HepG2 (cell line): ENCODE data around the gene JAZF1. TPM values are rescaled to one million over a fixed set of nuclear protein-coding genes. Genes with fewer than 3 reads are reported as not detected.
A peak's percentile ranks its signal among the peaks of the same experiment; 100 is the strongest.

ENCODE experiments used
- ATAC-seq: fragments of 200-7000 bp; cut with Tn5 transposase; 3 replicates; pipeline ENCODE4 v1.9.1; 2020; ENCODE audit warnings: mild to moderate bottlenecking, moderate library complexity
- BruUV-seq: library from RNA; stranded (reverse); fragments of 400-500 nt; replicated peaks from 2 replicates; lab custom pipeline; 2021; lab: Mats Ljungman, UMichigan
- CTCF ChIA-PET: fragments of 300-600 bp; formaldehyde crosslinking; extraction: SDS; loops from one replicate; lab custom pipeline; 2021; ENCODE audit warnings: low total read pairs, inconsistent platforms, low intra/inter-chr PET ratio; lab: Yijun Ruan, JAX
- POLR2A ChIA-PET: fragments of 350-600 bp; sonication (Branson Sonifier 250); formaldehyde crosslinking; loops from one replicate; lab custom pipeline; 2020; ENCODE audit warnings: antibody characterized with exemption, inconsistent platforms; lab: Yijun Ruan, JAX
- DNase-seq: peaks from one replicate; pipeline ENCODE4 v3.0.0-alpha.2; 2015; ENCODE audit warnings: low spot score
- FAIRE-seq: peaks from 3 replicates; lab custom pipeline; 2011; peaks lifted over from hg19 to GRCh38; lab: Jason Lieb, UNC
- H2AFZ ChIP-seq: one replicate; pipeline ENCODE4 v1.6.1; 2011; ENCODE audit warnings: low read length, inconsistent platforms
- H3K27ac ChIP-seq: fragments of 300-600 bp; 3 replicates; pipeline ENCODE4 v1.8.0; 2011; ENCODE audit warnings: mixed run types, mild to moderate bottlenecking, mixed read lengths, low read length, inconsistent platforms; ENCODE audit not compliant: insufficient read depth; ENCODE audit errors: extremely low read length
- H3K27me3 ChIP-seq, 2 experiments: fragments of 200-600 bp in 1 of 2; 2 replicates in 1 of 2; 3 replicates in 1 of 2; pipeline versions ENCODE4 v1.6.0 to v1.8.0; 2011; ENCODE audit warnings: low read length in 2 of 2, mild to moderate bottlenecking in 2 of 2, moderate library complexity in 2 of 2, inconsistent platforms in 1 of 2; ENCODE audit not compliant: insufficient read depth in 2 of 2, control insufficient read depth in 1 of 2
- H3K36me3 ChIP-seq, 2 experiments: fragments of 200-600 bp in 1 of 2; replicated peaks in 1 of 2; 2 replicates in 1 of 2; 3 replicates in 1 of 2; pipeline versions ENCODE4 v1.5.1 to v1.8.0; 2011; ENCODE audit warnings: low read length in 2 of 2, inconsistent platforms in 1 of 2; ENCODE audit not compliant: insufficient read depth in 2 of 2, control insufficient read depth in 1 of 2
- H3K4me1 ChIP-seq: 2 replicates; pipeline ENCODE4 v1.5.1; 2012; ENCODE audit warnings: low read length, inconsistent platforms; ENCODE audit not compliant: insufficient read depth
- H3K4me2 ChIP-seq: 2 replicates; pipeline ENCODE4 v1.6.0; 2011; ENCODE audit warnings: low read depth, low read length, inconsistent platforms
- H3K4me3 ChIP-seq, 3 experiments: fragments of 200-600 bp in 1 of 3; sonication (generic), shearing (Covaris generic) in 1 of 3; replicated peaks in 1 of 3; 2 replicates each; pipeline ENCODE4 v1.5.1; 2011 to 2016; ENCODE audit warnings: low read length in 3 of 3, inconsistent platforms in 2 of 3, low read depth in 2 of 3, mild to moderate bottlenecking in 2 of 3, control low read depth in 1 of 3, mixed read lengths in 1 of 3; ENCODE audit not compliant: insufficient read depth in 1 of 3
- H3K79me2 ChIP-seq: one replicate; pipeline ENCODE4 v1.6.1; 2011; ENCODE audit warnings: low read length, inconsistent platforms; ENCODE audit not compliant: insufficient read depth
- H3K9ac ChIP-seq: 2 replicates; pipeline ENCODE4 v1.6.0; 2011; ENCODE audit warnings: mild to moderate bottlenecking, low read depth, low read length, inconsistent platforms; ENCODE audit not compliant: insufficient read depth
- H3K9me3 ChIP-seq: 2 replicates; pipeline ENCODE4 v1.5.1; 2012; ENCODE audit warnings: mild to moderate bottlenecking, low read length
- H4K20me1 ChIP-seq: 2 replicates; pipeline ENCODE4 v1.6.0; 2011; ENCODE audit warnings: inconsistent platforms, mild to moderate bottlenecking, low read length, moderate library complexity; ENCODE audit not compliant: insufficient read depth
- BHLHE40 ChIP-seq: IDR thresholded peaks from 2 replicates; pipeline ENCODE4 v1.6.1; 2011; ENCODE audit warnings: low read length, improper control_type of control experiment
- CCAR2 ChIP-seq: fragments of 200-400 bp; formaldehyde crosslinking; optimal IDR thresholded peaks from 2 replicates; pipeline ENCODE3; 2018; ENCODE audit warnings: low read depth, mild to moderate bottlenecking, low read length, moderate library complexity
- FOSL2 ChIP-seq: sonication (generic); formaldehyde crosslinking; IDR thresholded peaks from 2 replicates; pipeline ENCODE4 v1.4.0; 2020; ENCODE audit warnings: missing genetic modification reagents
- KDM4B ChIP-seq: sonication (generic); formaldehyde crosslinking; IDR thresholded peaks from 2 replicates; pipeline ENCODE4 v1.4.0; 2020; ENCODE audit warnings: missing genetic modification reagents
- NR2F1 ChIP-seq, 2 experiments: fragments of 450-650 bp in 1 of 2; formaldehyde crosslinking in 1 of 2; IDR thresholded peaks; 2 replicates each; pipeline versions ENCODE4 v1.5.0 to v1.6.1; 2016 to 2020; ENCODE audit warnings: mild to moderate bottlenecking in 1 of 2, missing compliant biosample characterization in 1 of 2, missing genetic modification reagents in 1 of 2, moderate library complexity in 1 of 2
- RARA ChIP-seq: IDR thresholded peaks from 2 replicates; pipeline ENCODE4 v1.6.1; 2016; ENCODE audit warnings: missing genetic modification reagents, missing compliant biosample characterization
- REPIN1 ChIP-seq: sonication (generic); formaldehyde crosslinking; IDR thresholded peaks from 2 replicates; pipeline ENCODE4 v1.8.0; 2022; ENCODE audit warnings: missing genetic modification reagents, low read depth, mild to moderate bottlenecking, borderline replicate concordance
- RORA ChIP-seq: sonication (generic); formaldehyde crosslinking; IDR thresholded peaks from 2 replicates; pipeline ENCODE4 v1.5.0; 2020; ENCODE audit warnings: mild to moderate bottlenecking, missing genetic modification reagents, moderate library complexity
- SKI ChIP-seq: fragments of 450-650 bp; IDR thresholded peaks from one replicate; pipeline ENCODE4 v1.6.1; 2018; ENCODE audit warnings: mild to moderate bottlenecking; ENCODE audit not compliant: partially characterized antibody
- ZNF282 ChIP-seq: fragments of 450-650 bp; IDR thresholded peaks from 2 replicates; pipeline ENCODE4 v1.6.1; 2018; ENCODE audit not compliant: partially characterized antibody
- ZNF333 ChIP-seq: sonication (generic); formaldehyde crosslinking; IDR thresholded peaks from 2 replicates; pipeline ENCODE4 v1.4.0; 2020; ENCODE audit warnings: mild to moderate bottlenecking, missing genetic modification reagents, borderline replicate concordance
- ZNF431 ChIP-seq: sonication (generic); formaldehyde crosslinking; IDR thresholded peaks from 2 replicates; pipeline ENCODE4 v1.9.0; 2022; ENCODE audit warnings: missing genetic modification reagents, low read depth, mild to moderate bottlenecking, borderline replicate concordance
- ZNF546 ChIP-seq: sonication (generic); formaldehyde crosslinking; conservative IDR thresholded peaks from 2 replicates; pipeline ENCODE4 v1.8.1; 2023; ENCODE audit warnings: mild to moderate bottlenecking, missing genetic modification reagents
- ZNF674 ChIP-seq: sonication (generic); formaldehyde crosslinking; IDR thresholded peaks from 2 replicates; pipeline ENCODE4 v1.5.0; 2020; ENCODE audit warnings: low read depth, mild to moderate bottlenecking, missing genetic modification reagents
- ZSCAN22 ChIP-seq: sonication (generic); formaldehyde crosslinking; IDR thresholded peaks from 2 replicates; pipeline ENCODE4 v1.4.0; 2020; ENCODE audit warnings: mild to moderate bottlenecking, missing genetic modification reagents
- WGBS: methylation state at CpG from one replicate; pipeline ENCODE4 v1.1.6; 2017; ENCODE audit warnings: low lambda C conversion rate; 5-methylcytosine and 5-hydroxymethylcytosine counted together
- in situ Hi-C: cut with HindIII; loops from 2 replicates; pipeline ENCODE4 v1.10.0; 2017; ENCODE audit warnings: low pct_unique_long_range_greater_than_20kb; ENCODE audit not compliant: extremely low pct_ligation_motif_present
- intact Hi-C: fragments of 100-400 bp; cut with micrococcal nuclease; formaldehyde crosslinking; loops from one replicate; pipeline ENCODE4 v1.10.0; 2022; ENCODE audit not compliant: unreplicated experiment
- polyA plus RNA-seq, 8 experiments: library from polyadenylated mRNA; depleted of rRNA in 3 of 8; stranded (reverse) in 7 of 8; unstranded in 1 of 8; fragments of >200 nt; fragmentation: Illumina TruSeq in 4 of 8; extraction: Trizol in 4 of 8; gene quantifications; 2 replicates each; pipeline versions ENCODE4 v1.2.1 to v1.2.3, GENCODE V29; 2011 to 2016; ENCODE audit warnings: low read depth in 4 of 8, missing spikeins in 1 of 8, mixed read lengths in 1 of 8; ENCODE audit not compliant: insufficient read depth in 1 of 8
- total RNA-seq, 5 experiments: library from RNA; depleted of rRNA; stranded (reverse); fragments of >200 nt; fragmentation: Illumina TruSeq; extraction: Trizol; gene quantifications; 2 replicates each; pipeline ENCODE4 v1.2.3, GENCODE V29; 2016; ENCODE audit warnings: low read depth in 1 of 5
- TF ChIP-seq, protein P1 (sequence below): sonication (generic); formaldehyde crosslinking; IDR thresholded peaks from 2 replicates; pipeline ENCODE4 v1.5.0; 2020; ENCODE audit warnings: mild to moderate bottlenecking, missing genetic modification reagents
- TF ChIP-seq, protein P2 (sequence below): sonication (generic); formaldehyde crosslinking; IDR thresholded peaks from 2 replicates; pipeline ENCODE4 v1.4.0; 2020; ENCODE audit warnings: missing genetic modification reagents
- TF ChIP-seq, protein P3 (sequence below): sonication (generic); formaldehyde crosslinking; IDR thresholded peaks from 2 replicates; pipeline ENCODE4 v1.4.0; 2020; ENCODE audit warnings: missing genetic modification reagents, borderline replicate concordance

JAZF1 gene
- total and polyA plus RNA-seq, 2 of the 13 experiments (the other 11 are each of a cell fraction or from before 2014, with no cell fraction given) = not detected

DNA sequence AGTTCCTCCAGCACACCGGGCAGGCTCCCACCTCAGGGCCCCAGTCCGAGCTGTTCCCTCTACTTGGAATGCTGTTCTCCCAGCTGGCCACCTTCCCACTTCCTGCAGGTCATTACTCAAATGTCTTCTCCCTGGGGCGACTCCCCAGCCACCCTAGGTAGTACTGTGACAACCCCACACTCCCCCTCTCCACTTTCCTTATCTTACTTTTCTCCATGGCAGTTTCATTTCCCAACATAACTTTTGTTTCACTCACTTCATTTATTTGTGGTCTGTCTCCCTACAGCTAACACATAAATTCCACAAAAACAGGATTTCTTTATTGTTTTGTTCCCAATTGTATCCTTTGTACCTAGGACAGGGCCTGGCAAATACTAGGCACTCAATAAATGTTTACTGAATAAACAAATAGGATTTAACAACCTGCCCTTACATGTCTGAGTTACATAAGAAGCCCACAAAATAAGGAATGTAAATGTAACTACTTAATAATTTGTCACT lies 76.5 kb downstream of the JAZF1 start (continued):
- TF ChIP-seq ZNF431 (no peak), ZNF282 (no peak), ZNF546 (CRISPR knock-in tag) (no peak), BHLHE40 (no peak)
- TF ChIP-seq, protein P1, sequence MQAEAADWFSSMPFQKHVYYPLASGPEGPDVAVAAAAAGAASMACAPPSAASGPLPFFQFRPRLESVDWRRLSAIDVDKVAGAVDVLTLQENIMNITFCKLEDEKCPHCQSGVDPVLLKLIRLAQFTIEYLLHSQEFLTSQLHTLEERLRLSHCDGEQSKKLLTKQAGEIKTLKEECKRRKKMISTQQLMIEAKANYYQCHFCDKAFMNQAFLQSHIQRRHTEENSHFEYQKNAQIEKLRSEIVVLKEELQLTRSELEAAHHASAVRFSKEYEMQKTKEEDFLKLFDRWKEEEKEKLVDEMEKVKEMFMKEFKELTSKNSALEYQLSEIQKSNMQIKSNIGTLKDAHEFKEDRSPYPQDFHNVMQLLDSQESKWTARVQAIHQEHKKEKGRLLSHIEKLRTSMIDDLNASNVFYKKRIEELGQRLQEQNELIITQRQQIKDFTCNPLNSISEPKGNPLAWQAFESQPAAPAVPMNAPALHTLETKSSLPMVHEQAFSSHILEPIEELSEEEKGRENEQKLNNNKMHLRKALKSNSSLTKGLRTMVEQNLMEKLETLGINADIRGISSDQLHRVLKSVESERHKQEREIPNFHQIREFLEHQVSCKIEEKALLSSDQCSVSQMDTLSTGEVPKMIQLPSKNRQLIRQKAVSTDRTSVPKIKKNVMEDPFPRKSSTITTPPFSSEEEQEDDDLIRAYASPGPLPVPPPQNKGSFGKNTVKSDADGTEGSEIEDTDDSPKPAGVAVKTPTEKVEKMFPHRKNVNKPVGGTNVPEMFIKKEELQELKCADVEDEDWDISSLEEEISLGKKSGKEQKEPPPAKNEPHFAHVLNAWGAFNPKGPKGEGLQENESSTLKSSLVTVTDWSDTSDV = no peak

DNA sequence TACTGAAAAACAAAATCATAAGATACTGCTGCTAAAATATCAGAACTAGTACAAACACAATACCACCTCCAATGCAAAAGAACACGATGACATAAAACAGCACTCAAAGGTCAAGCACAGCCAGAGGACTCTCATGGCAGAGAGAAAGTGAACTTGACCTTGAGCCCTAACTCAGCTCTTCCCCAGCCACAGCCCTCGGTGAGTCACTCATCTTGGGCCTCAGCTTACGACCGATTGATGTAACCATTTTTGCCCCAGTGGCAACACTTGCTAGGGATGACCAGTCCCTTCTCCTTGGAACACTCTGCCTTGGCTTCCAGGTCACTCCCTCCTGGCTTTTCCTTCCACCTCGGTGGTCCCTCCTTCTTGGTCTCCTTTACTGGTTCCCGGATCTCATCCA lies 77.8 kb downstream of the JAZF1 start:
- peaks cover 6% of the 10 kb centered on the region; the same call in 1 of the 2 replicates for H3K4me1 ChIP-seq
- no peak overlapping the region for H3K4me2 ChIP-seq
- H3K27ac ChIP-seq = no peak overlapping the region
- TF ChIP-seq, protein P2, sequence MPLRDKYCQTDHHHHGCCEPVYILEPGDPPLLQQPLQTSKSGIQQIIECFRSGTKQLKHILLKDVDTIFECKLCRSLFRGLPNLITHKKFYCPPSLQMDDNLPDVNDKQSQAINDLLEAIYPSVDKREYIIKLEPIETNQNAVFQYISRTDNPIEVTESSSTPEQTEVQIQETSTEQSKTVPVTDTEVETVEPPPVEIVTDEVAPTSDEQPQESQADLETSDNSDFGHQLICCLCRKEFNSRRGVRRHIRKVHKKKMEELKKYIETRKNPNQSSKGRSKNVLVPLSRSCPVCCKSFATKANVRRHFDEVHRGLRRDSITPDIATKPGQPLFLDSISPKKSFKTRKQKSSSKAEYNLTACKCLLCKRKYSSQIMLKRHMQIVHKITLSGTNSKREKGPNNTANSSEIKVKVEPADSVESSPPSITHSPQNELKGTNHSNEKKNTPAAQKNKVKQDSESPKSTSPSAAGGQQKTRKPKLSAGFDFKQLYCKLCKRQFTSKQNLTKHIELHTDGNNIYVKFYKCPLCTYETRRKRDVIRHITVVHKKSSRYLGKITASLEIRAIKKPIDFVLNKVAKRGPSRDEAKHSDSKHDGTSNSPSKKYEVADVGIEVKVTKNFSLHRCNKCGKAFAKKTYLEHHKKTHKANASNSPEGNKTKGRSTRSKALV = no peak
- TF ChIP-seq CCAR2 (no peak), RARA (CRISPR knock-in tag) (peak; percentile 66), ZNF674 (CRISPR knock-in tag) (no peak), ZNF333 (no peak), SKI (peak; percentile 64), KDM4B (CRISPR knock-in tag) (no peak), RORA (no peak), ZSCAN22 (CRISPR knock-in tag) (no peak), FOSL2 (peak; percentile 78), NR2F1 (CRISPR knock-in tag; IDR thresholded peaks at IDR 0.05) (0 out of 4 replicates have a peak, but pooled peaks have one; percentile 11 to 28), REPIN1 (no peak)
- TF ChIP-seq, protein P3, sequence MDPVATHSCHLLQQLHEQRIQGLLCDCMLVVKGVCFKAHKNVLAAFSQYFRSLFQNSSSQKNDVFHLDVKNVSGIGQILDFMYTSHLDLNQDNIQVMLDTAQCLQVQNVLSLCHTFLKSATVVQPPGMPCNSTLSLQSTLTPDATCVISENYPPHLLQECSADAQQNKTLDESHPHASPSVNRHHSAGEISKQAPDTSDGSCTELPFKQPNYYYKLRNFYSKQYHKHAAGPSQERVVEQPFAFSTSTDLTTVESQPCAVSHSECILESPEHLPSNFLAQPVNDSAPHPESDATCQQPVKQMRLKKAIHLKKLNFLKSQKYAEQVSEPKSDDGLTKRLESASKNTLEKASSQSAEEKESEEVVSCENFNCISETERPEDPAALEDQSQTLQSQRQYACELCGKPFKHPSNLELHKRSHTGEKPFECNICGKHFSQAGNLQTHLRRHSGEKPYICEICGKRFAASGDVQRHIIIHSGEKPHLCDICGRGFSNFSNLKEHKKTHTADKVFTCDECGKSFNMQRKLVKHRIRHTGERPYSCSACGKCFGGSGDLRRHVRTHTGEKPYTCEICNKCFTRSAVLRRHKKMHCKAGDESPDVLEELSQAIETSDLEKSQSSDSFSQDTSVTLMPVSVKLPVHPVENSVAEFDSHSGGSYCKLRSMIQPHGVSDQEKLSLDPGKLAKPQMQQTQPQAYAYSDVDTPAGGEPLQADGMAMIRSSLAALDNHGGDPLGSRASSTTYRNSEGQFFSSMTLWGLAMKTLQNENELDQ (CRISPR knock-in tag) = no peak

More for the DNA sequence above, 77.8 kb downstream of the JAZF1 start:
- H3K9ac ChIP-seq = no peak overlapping the region
- intact Hi-C loops = no loop called here
- peaks cover 1 to 7% of the 10 kb centered on the region in 2 experiments; a peak in 2 of 5 replicates for H3K27me3 ChIP-seq
- H3K79me2 ChIP-seq = no peaks in the 10 kb centered on the region
- ATAC-seq (no peak), FAIRE-seq (no peak), DNase-seq (peak; percentile 5)
- no peaks in the 10 kb centered on the region for H3K9me3 ChIP-seq
- H2AFZ ChIP-seq = no peak overlapping the region
- WGBS = 14% methylated on average over 6 of the region's 6 CpGs
- H3K36me3 ChIP-seq = no peaks in the 10 kb centered on the region
- no TSS peak for BruUV-seq
- in situ Hi-C loops = no loop called here
- no peaks in the 10 kb centered on the region for H4K20me1 ChIP-seq
- ChIA-PET CTCF (no interaction called here), POLR2A (no interaction called here)
- H3K4me3 ChIP-seq = no peak overlapping the region
